Endothelial cell of umbilical vein (primary cell): ENCODE measurements around the gene MYL2. TPM values are rescaled to one million over a fixed set of nuclear protein-coding genes. Genes with fewer than 3 reads are reported as not detected.

Experiments
- BruUV-seq: library from RNA; stranded (reverse); fragments of 400-500 nt; replicated peaks from 2 replicates; lab custom pipeline; 2021; lab: Mats Ljungman, UMichigan
- CTCF ChIA-PET: fragments of 300-600, 350-600 bp; sonication (Branson Sonifier 250); formaldehyde crosslinking; loops from one replicate; lab custom pipeline; 2021; ENCODE audit warnings: antibody characterized with exemption, inconsistent platforms; lab: Charles Lee
- POLR2A ChIA-PET: fragments of 300-600, 350-600 bp; sonication (Branson Sonifier 250); formaldehyde crosslinking; loops from one replicate; lab custom pipeline; 2021; ENCODE audit warnings: antibody characterized with exemption, inconsistent platforms; lab: Charles Lee
- DNase-seq: peaks from one replicate; pipeline ENCODE4 v3.0.0-alpha.2; 2011; ENCODE audit warnings: low read depth, low spot score
- FAIRE-seq: peaks from 2 replicates; lab custom pipeline; 2011; peaks lifted over from hg19 to GRCh38; lab: Jason Lieb, UNC
- H2AFZ ChIP-seq: 2 replicates; pipeline ENCODE4 v1.6.0; 2012; ENCODE audit warnings: low read depth, low read length, control low read depth, inconsistent platforms
- H3K27ac ChIP-seq: 2 replicates; pipeline ENCODE4 v1.5.1; 2011; ENCODE audit warnings: low read depth, mild to moderate bottlenecking, control low read depth, low read length, moderate library complexity; ENCODE audit not compliant: insufficient read depth
- H3K27me3 ChIP-seq, 2 experiments: 2 replicates each; pipeline versions ENCODE4 v1.6.0 to v1.6.1; 2011; ENCODE audit warnings: low read length in 2 of 2, mixed read lengths in 1 of 2; ENCODE audit not compliant: control insufficient read depth in 2 of 2, insufficient read depth in 2 of 2
- H3K36me3 ChIP-seq, 2 experiments: 2 replicates in 1 of 2; 3 replicates in 1 of 2; pipeline ENCODE4 v1.5.1; 2011; ENCODE audit warnings: low read length in 2 of 2, mild to moderate bottlenecking in 1 of 2, moderate library complexity in 1 of 2; ENCODE audit not compliant: control insufficient read depth in 2 of 2, insufficient read depth in 2 of 2; ENCODE audit errors: extremely low read depth in 1 of 2
- H3K4me1 ChIP-seq: 3 replicates; pipeline ENCODE4 v1.5.1; 2011; ENCODE audit warnings: mild to moderate bottlenecking, low read length; ENCODE audit not compliant: control insufficient read depth, insufficient read depth; ENCODE audit errors: extremely low read depth
- H3K4me2 ChIP-seq: 2 replicates; pipeline ENCODE4 v1.6.1; 2011; ENCODE audit warnings: low read length, control low read depth, mixed read lengths; ENCODE audit not compliant: insufficient read depth
- H3K4me3 ChIP-seq, 3 experiments: fragments of 200-600 bp in 1 of 3; sonication (generic), shearing (Covaris generic) in 1 of 3; replicated peaks in 1 of 3; 2 replicates each; pipeline ENCODE4 v1.5.1; 2011 to 2016; ENCODE audit warnings: control low read depth in 3 of 3, low read length in 3 of 3, mild to moderate bottlenecking in 2 of 3, inconsistent platforms in 1 of 3, low read depth in 1 of 3, moderate library complexity in 1 of 3; ENCODE audit not compliant: insufficient read depth in 1 of 3
- H3K79me2 ChIP-seq: 2 replicates; pipeline ENCODE4 v1.6.0; 2012; ENCODE audit warnings: low read length, inconsistent platforms; ENCODE audit not compliant: control insufficient read depth, insufficient read depth
- H3K9ac ChIP-seq: replicated peaks from 2 replicates; pipeline ENCODE3; 2011; ENCODE audit warnings: low read length, control low read depth; ENCODE audit not compliant: insufficient read depth; ENCODE audit errors: extremely low read depth
- H3K9me1 ChIP-seq: replicated peaks from 3 replicates; pipeline ENCODE4 v1.6.0; 2011; ENCODE audit warnings: mild to moderate bottlenecking, low read length; ENCODE audit not compliant: control insufficient read depth, insufficient read depth; ENCODE audit errors: extremely low read depth
- H3K9me3 ChIP-seq: replicated peaks from 2 replicates; pipeline ENCODE4 v1.5.1; 2012; ENCODE audit warnings: low read length, inconsistent platforms; ENCODE audit not compliant: control insufficient read depth, insufficient read depth
- H4K20me1 ChIP-seq: replicated peaks from 2 replicates; pipeline ENCODE3; 2011; ENCODE audit warnings: mild to moderate bottlenecking, low read length; ENCODE audit not compliant: control insufficient read depth, insufficient read depth; ENCODE audit errors: extremely low read depth
- CTCF ChIP-seq, 2 donors: IDR thresholded peaks; 1 replicate in 1 of 2; 2 replicates in 1 of 2; pipeline ENCODE4 v1.5.1; 2011; ENCODE audit warnings: low read length in 2 of 2, mild to moderate bottlenecking in 2 of 2, moderate library complexity in 2 of 2, control low read depth in 1 of 2, inconsistent platforms in 1 of 2, low read depth in 1 of 2; ENCODE audit not compliant: insufficient read depth in 1 of 2; ENCODE audit errors: extremely low read depth in 1 of 2
- EZH2 ChIP-seq: IDR thresholded peaks from 2 replicates; pipeline ENCODE4 v1.6.1; 2012; ENCODE audit warnings: borderline replicate concordance, low read depth, mild to moderate bottlenecking, moderate library complexity, low read length, inconsistent platforms; ENCODE audit not compliant: severe bottlenecking
- FOS ChIP-seq: IDR thresholded peaks from 2 replicates; pipeline ENCODE4 v1.6.1; 2011; ENCODE audit warnings: mild to moderate bottlenecking, low read length, moderate library complexity, borderline replicate concordance; ENCODE audit not compliant: insufficient read depth
- GATA2 ChIP-seq: IDR thresholded peaks from 2 replicates; pipeline ENCODE4 v1.7.0; 2011; ENCODE audit warnings: low read depth, mild to moderate bottlenecking, moderate library complexity, mixed read lengths, low read length; ENCODE audit not compliant: insufficient read length, insufficient read depth
- JUN ChIP-seq: IDR thresholded peaks from 2 replicates; pipeline ENCODE4 v1.6.1; 2011; ENCODE audit warnings: borderline replicate concordance, low read depth; ENCODE audit not compliant: insufficient read length, insufficient read depth
- MAX ChIP-seq: IDR thresholded peaks from 2 replicates; pipeline ENCODE4 v1.6.1; 2011; ENCODE audit not compliant: insufficient read depth, insufficient read length
- MYC ChIP-seq: IDR thresholded peaks from one replicate; pipeline ENCODE4 v1.6.1; 2011; ENCODE audit warnings: mild to moderate bottlenecking, low read depth, low read length
- POLR2A ChIP-seq: IDR thresholded peaks from 2 replicates; pipeline ENCODE4 v1.6.1; 2012; ENCODE audit warnings: low read depth, mild to moderate bottlenecking, control low read depth, low read length
- POLR2AphosphoS5 ChIP-seq: IDR thresholded peaks from 2 replicates; pipeline ENCODE4 v1.6.1; 2012; ENCODE audit warnings: low read depth, mild to moderate bottlenecking, control low read depth, low read length, moderate library complexity; ENCODE audit not compliant: insufficient read depth
- dilution Hi-C: fragments of 300-500 bp; cut with MboI; formaldehyde crosslinking; loops from one replicate; pipeline ENCODE4 v1.15.0; 2019; ENCODE audit warnings: low sequenced_read_pairs; ENCODE audit not compliant: extremely low pct_ligation_motif_present
- intact Hi-C: fragments of 100-400 bp; cut with micrococcal nuclease; formaldehyde crosslinking; loops from one replicate; pipeline ENCODE4 v1.10.0; 2022
- polyA plus RNA-seq, 4 experiments: library from polyadenylated mRNA; depleted of rRNA in 3 of 4; stranded (reverse) in 3 of 4; unstranded in 1 of 4; fragments of >200 nt; gene quantifications; 2 replicates each; pipeline versions ENCODE4 v1.2.1 to v1.2.3, GENCODE V29; 2011 to 2012; ENCODE audit warnings: missing spikeins in 1 of 4
- total RNA-seq: library from RNA; stranded (reverse); gene quantifications from 2 replicates; pipeline ENCODE4 v1.2.3, GENCODE V29; 2021

The MYL2 gene
- total and polyA plus RNA-seq, 2 donors (not counting 3 experiments of a cell fraction or from before 2014, with no cell fraction given), result 0.93 TPM; not detected in 1

GRCh38 chr12:110921262-110921661 lies 883 bp upstream of the MYL2 start:
- BruUV-seq, result no TSS peak
- no peak overlapping the region for H2AFZ ChIP-seq
- ChIA-PET POLR2A (no interaction called here), CTCF (interaction anchor here (0.6 to 1.7 kb wide), 6 partner anchors 11 to 391 kb away, joined by 3 to 6 read pairs (median 4); no protein-coding TSS in a partner anchor)
- H3K9me3 ChIP-seq, result no peaks in the 10 kb centered on the region
- intact Hi-C loops (no loop called here), dilution Hi-C loops (no loop called here)
- no peaks in the 10 kb centered on the region for H3K36me3 ChIP-seq
- no peaks in the 10 kb centered on the region for H3K79me2 ChIP-seq
- H4K20me1 ChIP-seq, result no peaks in the 10 kb centered on the region
- no peaks in the 10 kb centered on the region for H3K27me3 ChIP-seq
- H3K9ac ChIP-seq, result no peak overlapping the region
- H3K4me3 ChIP-seq, result no peak overlapping the region
- H3K4me1 ChIP-seq, result peaks cover 17% of the 10 kb centered on the region
- no peak overlapping the region for H3K27ac ChIP-seq
- H3K4me2 ChIP-seq, result no peak overlapping the region
- FAIRE-seq, result no peak
- TF ChIP-seq MAX (no peak), POLR2A (no peak), CTCF (IDR thresholded peaks at IDR 0.05; ENCODE audit: extremely low read depth in 1 of 2, insufficient read depth in 1 of 2, low read depth in 1 of 2, low read length in 2 of 2) (no peak), JUN (no peak), FOS (no peak), EZH2 (no peak), POLR2AphosphoS5 (no peak), GATA2 (no peak), MYC (no peak)
- no peak for DNase-seq
- no peaks in the 10 kb centered on the region for H3K9me1 ChIP-seq
